GM12892 (cell line): ENCODE results near the gene PNPLA5.

Source experiments
- POLR2A ChIP-seq: IDR thresholded peaks from 2 replicates; pipeline ENCODE4 v1.6.1; 2011; ENCODE audit warnings: low read depth, low read length, control low read depth
- POLR2AphosphoS5 ChIP-seq: IDR thresholded peaks from 2 replicates; pipeline ENCODE4 v1.6.1; 2011; ENCODE audit warnings: low read depth, low read length, control low read depth

DNA sequence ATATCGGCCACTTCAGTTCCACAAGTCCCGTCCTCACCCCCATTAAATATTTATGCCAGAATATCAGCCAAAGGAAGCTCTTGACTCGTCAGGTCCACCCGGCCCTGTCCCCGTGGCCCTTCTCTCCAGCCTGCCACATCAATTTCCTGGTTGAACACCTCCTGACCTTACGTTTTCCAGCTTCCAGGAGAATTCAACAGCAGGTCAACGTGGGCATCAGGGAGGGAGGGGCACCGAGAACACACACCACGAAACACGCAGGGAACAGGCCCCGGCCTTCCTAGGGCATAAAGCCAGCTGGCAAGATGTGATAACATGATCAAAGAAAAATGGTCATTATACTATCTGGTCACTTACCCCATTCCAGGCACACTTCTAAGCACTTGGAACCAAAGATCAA, 44.8 kb downstream of the PNPLA5 start:
- TF ChIP-seq POLR2A = no peak
- TF ChIP-seq POLR2AphosphoS5 = no peak
